Common myeloid progenitor, CD34-positive (primary cell): ENCODE results near the gene NPLOC4.
A peak's percentile ranks its signal among the peaks of the same experiment; 100 is the strongest.

Experiments
- CTCF ChIA-PET: fragments of 350-600 bp; sonication (Branson Sonifier 250); formaldehyde crosslinking; loops from one replicate; lab custom pipeline; 2021; ENCODE audit warnings: antibody characterized with exemption; lab: Charles Lee
- POLR2A ChIA-PET: fragments of 350-600 bp; sonication (Branson Sonifier 250); formaldehyde crosslinking; loops from one replicate; lab custom pipeline; 2021; ENCODE audit warnings: antibody characterized with exemption; lab: Charles Lee
- DNase-seq, 3 donors: peaks; one replicate each; pipeline versions ENCODE4 v3.0.0 to v3.0.0-alpha.2; 2013
- H3K27ac ChIP-seq, 2 experiments: 1 replicate in 1 of 2; 2 replicates in 1 of 2; pipeline ENCODE4 v1.7.0; 2013; ENCODE audit warnings: inconsistent platforms in 2 of 2, low read length in 2 of 2, mild to moderate bottlenecking in 2 of 2, low read depth in 1 of 2, moderate library complexity in 1 of 2; ENCODE audit not compliant: severe bottlenecking in 2 of 2, insufficient read depth in 1 of 2, poor library complexity in 1 of 2
- H3K27me3 ChIP-seq, 5 experiments: replicated peaks in 2 of 5; 1 replicate in 3 of 5; 2 replicates in 2 of 5; pipeline versions ENCODE4 v1.6.1 to v1.7.0; 2013; ENCODE audit warnings: low read length in 4 of 5, mild to moderate bottlenecking in 2 of 5, moderate library complexity in 2 of 5, inconsistent platforms in 1 of 5; ENCODE audit not compliant: insufficient read depth in 5 of 5, control insufficient read depth in 4 of 5
- H3K36me3 ChIP-seq, 4 experiments: 1 replicate in 2 of 4; 2 replicates in 2 of 4; pipeline versions ENCODE4 v1.6.1 to v1.7.0; 2013; ENCODE audit warnings: low read length in 3 of 4, control low read depth in 1 of 4, mild to moderate bottlenecking in 1 of 4; ENCODE audit not compliant: control insufficient read depth in 4 of 4, insufficient read depth in 4 of 4
- H3K4me1 ChIP-seq, 4 experiments: 1 replicate in 3 of 4; 2 replicates in 1 of 4; pipeline versions ENCODE4 v1.6.1 to v1.7.1; 2013; ENCODE audit warnings: low read length in 3 of 4, mild to moderate bottlenecking in 3 of 4, control low read depth in 1 of 4, inconsistent platforms in 1 of 4, moderate library complexity in 1 of 4; ENCODE audit not compliant: control insufficient read depth in 4 of 4, insufficient read depth in 4 of 4; ENCODE audit errors: control extremely low read depth in 1 of 4
- H3K4me3 ChIP-seq, 7 experiments: 1 replicate in 4 of 7; 2 replicates in 3 of 7; pipeline versions ENCODE4 v1.5.1 to v1.7.0; 2013; ENCODE audit warnings: mild to moderate bottlenecking in 7 of 7, low read length in 6 of 7, moderate library complexity in 6 of 7, inconsistent platforms in 2 of 7, low read depth in 2 of 7, control low read depth in 1 of 7; ENCODE audit not compliant: insufficient read depth in 4 of 7, control insufficient read depth in 1 of 7; ENCODE audit errors: extremely low read depth in 1 of 7
- H3K9me3 ChIP-seq, 5 experiments: 1 replicate in 4 of 5; 2 replicates in 1 of 5; pipeline versions ENCODE4 v1.6.1 to v1.7.1; 2013; ENCODE audit warnings: low read length in 4 of 5, mild to moderate bottlenecking in 2 of 5, inconsistent platforms in 1 of 5, low read depth in 1 of 5, moderate library complexity in 1 of 5; ENCODE audit not compliant: control insufficient read depth in 4 of 5, insufficient read depth in 2 of 5; ENCODE audit errors: control extremely low read depth in 1 of 5
- WGBS: methylation state at CpG from one replicate; pipeline ENCODE4 v1.1.5; 2013; ENCODE audit not compliant: insufficient coverage; 5-methylcytosine and 5-hydroxymethylcytosine counted together

The NPLOC4 gene

DNA sequence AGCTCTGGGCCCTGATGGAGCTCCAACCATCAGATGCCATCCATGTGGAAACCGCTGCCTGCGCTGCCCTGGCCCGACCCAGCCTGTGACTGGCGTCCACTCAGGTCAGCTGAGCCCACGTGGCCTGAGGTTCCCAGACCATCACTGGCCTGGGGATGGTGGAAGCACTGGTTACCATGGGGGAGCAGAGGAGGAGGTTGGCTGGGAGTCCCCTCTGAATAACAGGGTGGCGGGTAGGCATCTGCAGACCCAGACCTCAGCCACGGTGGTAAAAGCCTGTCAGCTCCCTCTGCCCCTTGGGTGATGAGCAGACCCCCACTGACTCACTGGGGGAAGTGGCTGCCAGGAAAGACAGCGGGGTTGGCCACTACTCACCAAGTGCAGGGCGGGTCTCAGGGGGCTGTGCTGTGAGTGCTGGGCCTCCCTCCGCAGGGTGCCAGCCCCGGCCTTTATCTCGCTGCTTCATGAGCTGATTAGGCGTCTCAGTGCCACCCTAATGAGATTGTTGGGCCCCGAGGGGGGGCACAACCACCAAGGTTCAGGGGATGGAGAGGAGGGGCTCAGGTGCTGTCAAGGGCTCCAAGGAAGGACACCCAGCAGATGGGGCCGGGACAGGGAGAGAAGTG lies 19.3 kb upstream of the NPLOC4 start, which contains the start of gene PDE6G:
Gene PDE6G, minus strand, starts transcription at position 425 of the 626 bp plus-strand sequence. CDS start 3,237 bp downstream, outside the sequence.
- WGBS = 90% methylated on average over 11 of the region's 15 CpGs
- CTCF ChIA-PET = interaction anchor here (0.6 to 1.1 kb wide), 2 partner anchors 26 to 314 kb away, joined by 3 to 4 read pairs; no protein-coding TSS in a partner anchor
- no peak within 1 kb of the TSS for H3K4me3 ChIP-seq
- H3K9me3 ChIP-seq = no peaks in the 10 kb centered on the region
- POLR2A ChIA-PET = no interaction called here
- H3K4me1 ChIP-seq = peaks cover 0 to 34% (median 20%) of the 10 kb centered on the region in 4 experiments
- H3K27me3 ChIP-seq = no peaks in the 10 kb centered on the region
- H3K27ac ChIP-seq = no peak within 1 kb of the TSS
- no peaks in the 10 kb centered on the region for H3K36me3 ChIP-seq
- DNase-seq = peak in 2 of 3 donors; percentile 26 to 40

DNA sequence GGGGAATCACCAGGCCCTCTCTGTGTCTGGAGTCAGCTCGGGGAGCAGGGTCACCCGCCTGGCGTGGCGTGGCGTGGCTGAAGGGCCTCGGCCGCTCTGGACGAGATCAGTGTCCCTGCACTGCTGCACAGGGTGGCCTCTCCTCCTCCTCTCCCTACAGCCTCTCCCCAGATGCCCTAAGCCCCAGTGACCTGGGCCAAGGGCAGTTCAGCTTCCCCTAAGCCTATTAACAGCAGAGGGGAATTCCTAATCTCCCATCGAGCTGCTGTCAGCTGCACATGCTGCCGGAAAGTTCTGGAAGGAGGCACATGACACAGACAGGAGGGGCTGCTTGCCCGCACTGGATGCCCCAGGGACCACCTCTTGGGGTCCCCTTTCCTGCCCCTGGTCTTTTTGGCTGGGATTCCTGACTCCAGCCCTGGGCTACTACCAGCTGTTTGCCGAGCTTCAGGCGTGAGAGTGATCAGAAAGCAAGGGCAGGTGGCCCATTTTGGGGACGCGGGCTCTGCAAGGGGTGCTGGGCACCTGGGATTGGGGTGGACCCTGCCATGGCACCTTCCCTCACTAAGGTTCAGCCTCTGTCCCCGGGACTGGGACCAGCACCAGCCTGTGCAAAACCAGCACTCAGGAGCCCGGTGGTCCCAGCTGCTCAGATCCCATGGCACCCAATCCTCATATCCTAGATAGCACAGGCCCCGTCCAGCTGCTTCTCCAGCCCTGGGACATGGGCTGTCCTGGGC lies 18.6 kb upstream of the NPLOC4 start:
- ChIA-PET CTCF (interaction anchor here (0.6 to 1.0 kb wide), 2 partner anchors 21 to 315 kb away, joined by 3 to 4 read pairs; no protein-coding TSS in a partner anchor), POLR2A (interaction anchor here (0.6 kb wide), 1 partner anchor 171 kb away, joined by 3 read pairs; no protein-coding TSS in a partner anchor)
- Histone ChIP-seq H3K27me3 (no peaks in the 10 kb centered on the region), H3K4me1 (peaks cover 0 to 34% (median 20%) of the 10 kb centered on the region in 4 experiments), H3K9me3 (no peaks in the 10 kb centered on the region), H3K36me3 (peaks cover 0 to under 1% (median 0%) of the 10 kb centered on the region in 4 experiments), H3K4me3 (no peak overlapping the region), H3K27ac (no peak overlapping the region)
- 90% methylated on average over 16 of the region's 18 CpGs for WGBS
- DNase-seq = no peak

DNA sequence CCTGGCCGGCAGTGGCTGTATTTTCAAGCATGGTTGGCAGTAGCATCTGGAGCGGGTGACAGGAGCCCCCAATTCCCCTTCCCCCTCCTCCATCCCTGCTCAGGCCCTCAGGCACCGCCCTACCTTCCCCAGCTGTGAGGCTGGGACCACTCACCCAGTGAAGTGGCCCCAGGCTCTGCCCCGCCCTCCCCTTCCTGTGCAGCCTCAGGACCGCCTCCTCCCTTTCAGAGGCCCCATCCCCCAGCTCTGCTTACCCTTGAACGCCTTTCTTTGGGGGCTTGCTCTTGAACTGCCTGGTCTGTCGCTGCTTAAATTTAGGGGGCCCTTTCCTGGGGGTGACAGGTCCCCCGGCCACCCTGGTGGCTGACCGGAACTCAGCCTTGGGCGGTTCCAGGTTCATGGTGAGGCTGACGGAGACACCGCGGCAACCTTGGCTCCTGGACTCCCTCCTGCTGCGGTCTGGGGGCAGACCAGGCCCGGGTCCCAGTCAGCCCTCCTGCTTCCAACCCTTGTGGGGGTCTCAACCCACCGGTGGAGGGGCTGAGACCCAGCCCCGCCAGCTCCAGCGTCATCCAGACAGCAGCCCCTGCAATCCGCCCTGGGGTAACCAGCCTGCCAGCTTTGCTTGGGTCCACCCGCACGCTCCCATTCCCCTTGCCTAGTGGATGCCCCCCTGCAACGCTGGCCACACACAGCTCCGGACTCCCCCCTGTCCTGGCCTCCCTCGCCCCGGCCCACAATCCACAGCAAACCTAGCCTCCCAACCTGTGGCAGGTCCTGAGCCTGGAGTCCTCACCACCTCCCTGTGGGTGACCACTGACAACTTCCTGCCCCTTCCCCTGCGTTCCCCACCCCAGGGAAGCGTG lies 16.2 kb upstream of the NPLOC4 start:
- WGBS = 2% methylated on average over 25 of the region's 27 CpGs
- no peak overlapping the region for H3K27ac ChIP-seq
- ChIA-PET POLR2A (interaction anchor here (0.5 to 1.0 kb wide), 2 partner anchors 16 to 37 kb away, joined by 3 to 4 read pairs; partner anchors contain the start of genes NPLOC4 and TSPAN10), CTCF (interaction anchor here (1.1 kb wide), 1 partner anchor 20 kb away, joined by 4 read pairs; no protein-coding TSS in a partner anchor)
- peaks cover 0 to 34% (median 21%) of the 10 kb centered on the region in 4 experiments for H3K4me1 ChIP-seq
- DNase-seq = peak; percentile 17 to 70 (median 60)
- H3K27me3 ChIP-seq = peaks cover 0 to 20% (median 8%) of the 10 kb centered on the region in 5 experiments
- H3K9me3 ChIP-seq = peaks cover 0 to 13% (median 8%) of the 10 kb centered on the region in 5 experiments
- H3K4me3 ChIP-seq = peak overlapping the region; percentile 32 to 82 (median 74)
- peaks cover 0 to 6% (median 0%) of the 10 kb centered on the region in 4 experiments for H3K36me3 ChIP-seq

GRCh38 chr17:81651692-81652091 lies 14.8 kb upstream of the NPLOC4 start:
- Histone ChIP-seq H3K4me3 (no peak overlapping the region), H3K27me3 (peaks cover 0 to 34% (median 14%) of the 10 kb centered on the region in 5 experiments), H3K36me3 (peaks cover 0 to 6% (median 0%) of the 10 kb centered on the region in 4 experiments), H3K9me3 (peaks cover 0 to 13% (median 8%) of the 10 kb centered on the region in 5 experiments), H3K4me1 (peaks cover 0 to 27% (median 20%) of the 10 kb centered on the region in 4 experiments), H3K27ac (no peak overlapping the region)
- DNase-seq = no peak
- WGBS = 89% methylated on average over 10 of the region's 10 CpGs
- ChIA-PET CTCF (no interaction called here), POLR2A (no interaction called here)

DNA sequence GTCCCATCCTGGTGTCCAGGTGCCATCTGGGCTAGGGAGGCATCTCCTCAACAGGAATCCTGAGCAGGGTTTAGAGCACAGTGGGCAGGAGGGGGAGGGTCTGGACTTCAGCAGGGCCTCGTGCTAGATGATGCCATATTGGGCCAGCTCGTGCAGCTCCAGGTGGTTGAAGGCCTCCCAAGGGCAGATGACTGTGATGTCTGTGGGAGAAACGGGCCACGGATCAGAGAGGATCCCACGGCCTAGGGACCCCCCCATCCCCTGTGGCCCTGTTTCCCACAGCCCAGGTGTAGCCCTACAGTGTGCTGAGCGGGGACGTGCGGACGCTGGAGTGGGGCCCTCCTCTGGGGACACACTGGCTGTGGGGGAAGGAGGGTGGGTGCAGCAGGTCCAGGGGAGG lies 14.0 kb upstream of the NPLOC4 start:
- Histone ChIP-seq H3K4me1 (peaks cover 0 to 20% (median 16%) of the 10 kb centered on the region in 4 experiments), H3K27ac (no peak overlapping the region), H3K36me3 (peaks cover 0 to 6% (median 0%) of the 10 kb centered on the region in 4 experiments), H3K9me3 (peaks cover 0 to 13% (median 8%) of the 10 kb centered on the region in 5 experiments), H3K27me3 (peaks cover 0 to 35% (median 14%) of the 10 kb centered on the region in 5 experiments), H3K4me3 (no peak overlapping the region)
- ChIA-PET CTCF (no interaction called here), POLR2A (no interaction called here)
- 80% methylated on average over 4 of the region's 9 CpGs for WGBS
- DNase-seq = no peak

DNA sequence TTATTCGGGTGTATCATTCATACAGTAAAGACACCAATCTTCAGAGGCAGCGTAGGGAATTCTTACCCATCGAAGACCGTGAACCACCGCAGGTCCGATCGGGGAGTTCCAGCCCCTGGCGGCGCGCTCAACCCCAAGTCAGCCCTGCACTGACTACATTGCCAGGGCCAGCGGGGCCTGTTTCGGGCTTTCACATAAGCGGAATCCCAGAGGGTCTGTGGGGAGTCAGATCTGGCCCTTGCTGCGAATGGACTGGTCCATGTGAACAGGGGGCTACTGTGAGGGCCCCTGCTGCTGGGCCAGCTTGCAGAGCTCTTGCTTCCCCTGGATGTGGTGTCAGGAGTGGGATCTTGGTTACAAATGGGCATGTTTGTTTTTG lies 11.8 kb upstream of the NPLOC4 start:
- 86% methylated on average over 13 of the region's 14 CpGs for WGBS
- CTCF ChIA-PET = no interaction called here

More for the DNA sequence above, 11.8 kb upstream of the NPLOC4 start:
- Histone ChIP-seq H3K27me3 (peaks cover 0 to 35% (median 14%) of the 10 kb centered on the region in 5 experiments), H3K4me3 (no peak overlapping the region), H3K36me3 (peaks cover 0 to 6% (median 0%) of the 10 kb centered on the region in 4 experiments), H3K27ac (no peak overlapping the region), H3K4me1 (peaks cover 0 to 12% (median 11%) of the 10 kb centered on the region in 4 experiments), H3K9me3 (peaks cover 0 to 13% (median 8%) of the 10 kb centered on the region in 5 experiments)
- POLR2A ChIA-PET = interaction anchor here (0.7 kb wide), 1 partner anchor 22 kb away, joined by 4 read pairs; no protein-coding TSS in a partner anchor
- no peak for DNase-seq
